H9 (cell line): ENCODE results near the gene ABCG4. TPM values are rescaled to one million over a fixed set of nuclear protein-coding genes. Genes with fewer than 3 reads are reported as not detected.
A peak's percentile ranks its signal among the peaks of the same experiment; 100 is the strongest.

Experiments used
- DNase-seq: peaks from one replicate; pipeline ENCODE4 v3.0.0-alpha.2; 2017
- H2AFZ ChIP-seq: one replicate; pipeline ENCODE4 v1.6.1; 2013; ENCODE audit warnings: mild to moderate bottlenecking, low read length, control low read depth, moderate library complexity
- H2AK5ac ChIP-seq: 2 replicates; pipeline ENCODE4 v1.6.1; 2013; ENCODE audit warnings: low read length, control low read depth, mixed read lengths; ENCODE audit not compliant: insufficient read length
- H2BK120ac ChIP-seq: one replicate; pipeline ENCODE4 v1.6.1; 2013; ENCODE audit warnings: low read depth, mild to moderate bottlenecking, low read length, control low read depth, inconsistent platforms; ENCODE audit not compliant: poor library complexity, severe bottlenecking
- H2BK12ac ChIP-seq: 2 replicates; pipeline ENCODE4 v1.6.1; 2013; ENCODE audit warnings: low read length, control low read depth, mixed read lengths, low read depth; ENCODE audit not compliant: insufficient read length
- H2BK15ac ChIP-seq: 2 replicates; pipeline ENCODE4 v1.6.1; 2013; ENCODE audit warnings: low read depth, low read length, control low read depth
- H2BK20ac ChIP-seq: one replicate; pipeline ENCODE4 v1.6.1; 2013; ENCODE audit warnings: low read depth, mild to moderate bottlenecking, low read length, control low read depth, inconsistent platforms; ENCODE audit not compliant: poor library complexity, severe bottlenecking
- H2BK5ac ChIP-seq: 2 replicates; pipeline ENCODE4 v1.6.1; 2013; ENCODE audit warnings: low read length, control low read depth, mixed read lengths; ENCODE audit not compliant: insufficient read length
- H3K14ac ChIP-seq: 2 replicates; pipeline ENCODE4 v1.6.1; 2013; ENCODE audit warnings: low read length, control low read depth; ENCODE audit not compliant: insufficient read depth
- H3K18ac ChIP-seq: 2 replicates; pipeline ENCODE4 v1.6.1; 2013; ENCODE audit warnings: low read depth, mild to moderate bottlenecking, mixed read lengths, low read length, control low read depth; ENCODE audit not compliant: insufficient read length
- H3K23ac ChIP-seq: 2 replicates; pipeline ENCODE4 v1.6.1; 2013; ENCODE audit warnings: low read length, control low read depth, mixed read lengths, low read depth; ENCODE audit not compliant: insufficient read length
- H3K23me2 ChIP-seq: 2 replicates; pipeline ENCODE4 v1.6.1; 2013; ENCODE audit warnings: low read depth, mild to moderate bottlenecking, mixed read lengths, low read length, control low read depth; ENCODE audit not compliant: insufficient read length, poor library complexity, severe bottlenecking
- H3K27ac ChIP-seq: 2 replicates; pipeline ENCODE4 v1.5.1; 2013; ENCODE audit warnings: low read length, control low read depth, mixed read lengths, low read depth; ENCODE audit not compliant: insufficient read length
- H3K27me3 ChIP-seq: 2 replicates; pipeline ENCODE4 v1.6.1; 2013; ENCODE audit warnings: low read length, control low read depth, inconsistent platforms; ENCODE audit not compliant: insufficient read depth
- H3K4ac ChIP-seq: 2 replicates; pipeline ENCODE4 v1.6.1; 2013; ENCODE audit warnings: low read depth, mild to moderate bottlenecking, control low read depth, inconsistent platforms, low read length, moderate library complexity
- H3K4me1 ChIP-seq: 2 replicates; pipeline ENCODE4 v1.6.1; 2013; ENCODE audit warnings: low read length, control low read depth, inconsistent platforms; ENCODE audit not compliant: insufficient read depth
- H3K4me2 ChIP-seq: 2 replicates; pipeline ENCODE4 v1.6.1; 2013; ENCODE audit warnings: low read length, control low read depth, mixed read lengths; ENCODE audit not compliant: insufficient read length, insufficient read depth
- H3K56ac ChIP-seq: 2 replicates; pipeline ENCODE4 v1.6.1; 2013; ENCODE audit warnings: low read depth, mild to moderate bottlenecking, mixed read lengths, low read length, control low read depth; ENCODE audit not compliant: insufficient read length
- H3K79me1 ChIP-seq: 2 replicates; pipeline ENCODE4 v1.6.1; 2013; ENCODE audit warnings: low read depth, mild to moderate bottlenecking, moderate library complexity, low read length, control low read depth, inconsistent platforms; ENCODE audit not compliant: insufficient read depth, poor library complexity, severe bottlenecking
- H3K79me2 ChIP-seq: 2 replicates; pipeline ENCODE4 v1.6.1; 2013; ENCODE audit warnings: low read length, control low read depth, inconsistent platforms; ENCODE audit not compliant: insufficient read depth
- H3K9ac ChIP-seq: 2 replicates; pipeline ENCODE4 v1.6.1; 2013; ENCODE audit warnings: low read length, control low read depth, mixed read lengths; ENCODE audit not compliant: insufficient read length; ENCODE audit errors: extremely low read depth
- H3K9me3 ChIP-seq: one replicate; pipeline ENCODE4 v1.6.1; 2013; ENCODE audit warnings: low read depth, low read length, inconsistent platforms; ENCODE audit not compliant: control insufficient read depth
- H3T11ph ChIP-seq: one replicate; pipeline ENCODE4 v1.6.1; 2013; ENCODE audit warnings: mild to moderate bottlenecking, low read length, control low read depth, inconsistent platforms
- H4K20me1 ChIP-seq: one replicate; pipeline ENCODE4 v1.6.1; 2013; ENCODE audit not compliant: control insufficient read depth, insufficient read length, insufficient read depth
- H4K5ac ChIP-seq: 2 replicates; pipeline ENCODE4 v1.6.1; 2013; ENCODE audit warnings: low read depth, mild to moderate bottlenecking, mixed read lengths, low read length, control low read depth; ENCODE audit not compliant: insufficient read length
- H4K8ac ChIP-seq: replicated peaks from 2 replicates; pipeline ENCODE4 v1.6.1; 2013; ENCODE audit warnings: low read length, control low read depth, mixed read lengths, low read depth; ENCODE audit not compliant: insufficient read length
- H4K91ac ChIP-seq: 2 replicates; pipeline ENCODE4 v1.6.1; 2013; ENCODE audit warnings: low read depth, mild to moderate bottlenecking, moderate library complexity, mixed read lengths, low read length, control low read depth; ENCODE audit not compliant: insufficient read length
- H3K27ac Mint-ChIP-seq, 3 experiments: 2 replicates in 2 of 3; 3 replicates in 1 of 3; pipeline ENCODE4 v1.8.0; 2020 to 2021; ENCODE audit warnings: mixed read lengths in 3 of 3, mild to moderate bottlenecking in 1 of 3, moderate library complexity in 1 of 3
- H3K27me3 Mint-ChIP-seq: 2 replicates; pipeline ENCODE4 v1.8.0; 2021; ENCODE audit warnings: low read depth, mild to moderate bottlenecking, moderate library complexity, mixed read lengths
- H3K36me3 Mint-ChIP-seq, 3 experiments: 2 replicates in 2 of 3; 3 replicates in 1 of 3; pipeline ENCODE4 v1.8.0; 2020 to 2021; ENCODE audit warnings: low read depth in 3 of 3, mixed read lengths in 3 of 3; ENCODE audit not compliant: insufficient read depth in 1 of 3
- H3K4me1 Mint-ChIP-seq, 2 experiments: 2 replicates each; pipeline ENCODE4 v1.8.0; 2020; ENCODE audit warnings: mixed read lengths in 2 of 2
- H3K4me3 Mint-ChIP-seq, 2 experiments: 2 replicates in 1 of 2; 3 replicates in 1 of 2; pipeline ENCODE4 v1.8.0; 2020 to 2021; ENCODE audit warnings: mild to moderate bottlenecking in 2 of 2, mixed read lengths in 2 of 2, moderate library complexity in 1 of 2
- H3K9me3 Mint-ChIP-seq, 2 experiments: 2 replicates in 1 of 2; 3 replicates in 1 of 2; pipeline ENCODE4 v1.8.0; 2020; ENCODE audit warnings: mild to moderate bottlenecking in 2 of 2, mixed read lengths in 2 of 2, moderate library complexity in 1 of 2
- WGBS: extraction: QIAGEN DNeasy Blood & Tissue Kit; methylation state at CpG from one replicate; pipeline ENCODE4 v1.1.7; 2013; ENCODE audit warnings: missing lambda C conversion rate, low lambda C conversion rate, mixed read lengths; ENCODE audit not compliant: insufficient read length; ENCODE audit errors: extremely low coverage; 5-methylcytosine and 5-hydroxymethylcytosine counted together
- total RNA-seq: library from RNA; stranded (reverse); gene quantifications from 2 replicates; pipeline ENCODE4 v1.2.1, GENCODE V29; 2021
- TF ChIP-seq, protein P1 (sequence below): fragments of 200-600 bp; sonication (generic); conservative IDR thresholded peaks from 3 replicates; pipeline ENCODE4 v1.8.0; 2021; ENCODE audit warnings: antibody characterized with exemption, mild to moderate bottlenecking

ABCG4 gene
- total RNA-seq, 1 experiment from 2014 or later, result 1.2 TPM

- Histone ChIP-seq H3K56ac (no peak overlapping the region), H3K23me2 (peaks cover 2% of the 10 kb centered on the region), H3K4me2 (no peak overlapping the region), H2BK5ac (no peak overlapping the region), H4K8ac (no peak overlapping the region), H2AK5ac (no peak overlapping the region), H4K91ac (no peak overlapping the region), H3K27ac (no peak overlapping the region), H3K18ac (no peak overlapping the region), H3K79me1 (no peaks in the 10 kb centered on the region), H3K27me3 (no peaks in the 10 kb centered on the region), H2BK120ac (no peak overlapping the region), H3K9ac (no peak overlapping the region), H3K4me1 (peaks cover 3% of the 10 kb centered on the region; the same call in 1 of the 2 replicates), H2BK12ac (no peak overlapping the region), H4K20me1 (no peaks in the 10 kb centered on the region), H3K9me3 (no peaks in the 10 kb centered on the region), H3K14ac (no peak overlapping the region), H3K4ac (no peak overlapping the region), H3K23ac (no peak overlapping the region), H2BK15ac (no peak overlapping the region), H3K79me2 (no peaks in the 10 kb centered on the region), H2BK20ac (no peak overlapping the region), H4K5ac (no peak overlapping the region), H2AFZ (no peak overlapping the region), H3T11ph (no peak overlapping the region)
- DNase-seq, result no peak
- H3K4me3 Mint-ChIP-seq, result peak overlapping the region; percentile 78 to 83
- H3K9me3 Mint-ChIP-seq, result peaks cover 0 to 3% of the 10 kb centered on the region in 2 experiments; a peak in 1 of 5 replicates
- no CpG with 5 or more reads among the region's 6 CpGs for WGBS
- peaks cover 2% of the 10 kb centered on the region; the same call in 1 of the 2 replicates for H3K27me3 Mint-ChIP-seq
- 0 out of 7 replicates have a peak, but pooled peaks cover 0 to 4% (median 0%) of the 10 kb centered on the region in 3 experiments for H3K36me3 Mint-ChIP-seq
- peaks cover 24 to 33% of the 10 kb centered on the region in 2 experiments for H3K4me1 Mint-ChIP-seq
- 0 out of 7 replicates have a peak overlapping the region, but pooled peaks of 2 of the 3 experiments have one; percentile 32 to 55 for H3K27ac Mint-ChIP-seq
- TF ChIP-seq, protein P1, sequence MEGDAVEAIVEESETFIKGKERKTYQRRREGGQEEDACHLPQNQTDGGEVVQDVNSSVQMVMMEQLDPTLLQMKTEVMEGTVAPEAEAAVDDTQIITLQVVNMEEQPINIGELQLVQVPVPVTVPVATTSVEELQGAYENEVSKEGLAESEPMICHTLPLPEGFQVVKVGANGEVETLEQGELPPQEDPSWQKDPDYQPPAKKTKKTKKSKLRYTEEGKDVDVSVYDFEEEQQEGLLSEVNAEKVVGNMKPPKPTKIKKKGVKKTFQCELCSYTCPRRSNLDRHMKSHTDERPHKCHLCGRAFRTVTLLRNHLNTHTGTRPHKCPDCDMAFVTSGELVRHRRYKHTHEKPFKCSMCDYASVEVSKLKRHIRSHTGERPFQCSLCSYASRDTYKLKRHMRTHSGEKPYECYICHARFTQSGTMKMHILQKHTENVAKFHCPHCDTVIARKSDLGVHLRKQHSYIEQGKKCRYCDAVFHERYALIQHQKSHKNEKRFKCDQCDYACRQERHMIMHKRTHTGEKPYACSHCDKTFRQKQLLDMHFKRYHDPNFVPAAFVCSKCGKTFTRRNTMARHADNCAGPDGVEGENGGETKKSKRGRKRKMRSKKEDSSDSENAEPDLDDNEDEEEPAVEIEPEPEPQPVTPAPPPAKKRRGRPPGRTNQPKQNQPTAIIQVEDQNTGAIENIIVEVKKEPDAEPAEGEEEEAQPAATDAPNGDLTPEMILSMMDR, result no peak
Measured at GRCh38 chr11:119167933-119168332, 19.1 kb downstream of the ABCG4 start.
